Ammon's horn (tissue), 1 donor: ENCODE results near the gene VSX2.

ENCODE experiments used
- DNase-seq: peaks from one replicate; pipeline ENCODE4 v3.0.0-alpha.2; 2016; ENCODE audit warnings: low spot score

VSX2 gene

GRCh38 chr14:74259513-74259912, 20.3 kb downstream of the VSX2 start:
- no peak for DNase-seq

GRCh38 chr14:74260525-74261233, 21.4 kb downstream of the VSX2 start:
- DNase-seq: no peak

GRCh38 chr14:74261288-74261687, 22.0 kb downstream of the VSX2 start:
- DNase-seq: no peak

- DNase-seq: no peak
These were observed 22.8 kb downstream of the VSX2 start for GRCh38 chr14:74262076-74262475.

- DNase-seq: no peak
These were observed 23.9 kb downstream of the VSX2 start for GRCh38 chr14:74263181-74263580.

GRCh38 chr14:74263921-74264320, 24.7 kb downstream of the VSX2 start:
- no peak for DNase-seq

GRCh38 chr14:74265301-74265965, 26.2 kb downstream of the VSX2 start:
- DNase-seq: no peak

GRCh38 chr14:74267588-74267987, 28.3 kb downstream of the VSX2 start:
- no peak for DNase-seq

GRCh38 chr14:74270382-74271177, 31.3 kb downstream of the VSX2 start:
- peak; percentile 73 for DNase-seq

- DNase-seq: no peak
These were observed 32.1 kb downstream of the VSX2 start for GRCh38 chr14:74271365-74271764.

- DNase-seq: no peak
These were observed 36.1 kb downstream of the VSX2 start for GRCh38 chr14:74275241-74275841.

GRCh38 chr14:74278080-74278479, 38.8 kb downstream of the VSX2 start:
- DNase-seq: no peak

- peak; percentile 50 for DNase-seq
These were observed 41.8 kb downstream of the VSX2 start for GRCh38 chr14:74281069-74281468.

- no peak for DNase-seq
These were observed 47.5 kb downstream of the VSX2 start for GRCh38 chr14:74286736-74287135.

GRCh38 chr14:74289801-74290200, 50.6 kb downstream of the VSX2 start:
- no peak for DNase-seq

GRCh38 chr14:74290415-74290814, 51.2 kb downstream of the VSX2 start:
- no peak for DNase-seq

- no peak for DNase-seq
These were observed 52.8 kb downstream of the VSX2 start for GRCh38 chr14:74292061-74292460.

GRCh38 chr14:74293606-74294005, 54.4 kb downstream of the VSX2 start:
- DNase-seq: no peak

- DNase-seq: no peak
These were observed 56.8 kb downstream of the VSX2 start for GRCh38 chr14:74296037-74296467.

- no peak for DNase-seq
These were observed 58.7 kb downstream of the VSX2 start for GRCh38 chr14:74297986-74298385.

- DNase-seq: peak; percentile 34
These were observed 59.9 kb downstream of the VSX2 start for GRCh38 chr14:74299061-74299545.

- no peak for DNase-seq
These were observed 62.4 kb downstream of the VSX2 start for GRCh38 chr14:74301594-74302151.
